Activated naive CD4-positive, alpha-beta T cell treated with anti-CD3 and anti-CD28 coated beads for 36 hours (primary cell): ENCODE results near the gene ARCN1. TPM values are rescaled to one million over a fixed set of nuclear protein-coding genes. Genes with fewer than 3 reads are reported as not detected.

Source experiments
- CTCF ChIA-PET: fragments of 350-600 bp; sonication (Branson Sonifier 250); formaldehyde crosslinking; loops from one replicate; lab custom pipeline; 2021; ENCODE audit warnings: antibody characterized with exemption; lab: Charles Lee
- DNase-seq: peaks from one replicate; pipeline ENCODE4 v3.0.0-alpha.2; 2020
- H3K27ac Mint-ChIP-seq: one replicate; pipeline ENCODE4 v1.8.0; 2021; ENCODE audit warnings: mild to moderate bottlenecking, mixed read lengths
- H3K27me3 Mint-ChIP-seq: one replicate; pipeline ENCODE4 v1.8.0; 2021; ENCODE audit warnings: low read depth, mixed read lengths
- H3K36me3 Mint-ChIP-seq: one replicate; pipeline ENCODE4 v1.8.0; 2021; ENCODE audit warnings: low read depth, mixed read lengths
- H3K4me1 Mint-ChIP-seq: one replicate; pipeline ENCODE4 v1.8.0; 2021; ENCODE audit warnings: low read depth, mixed read lengths
- H3K4me3 Mint-ChIP-seq: one replicate; pipeline ENCODE4 v1.8.0; 2021; ENCODE audit warnings: mild to moderate bottlenecking, moderate library complexity, mixed read lengths
- H3K9me3 Mint-ChIP-seq: one replicate; pipeline ENCODE4 v1.8.0; 2021; ENCODE audit warnings: mixed read lengths
- intact Hi-C: fragments of 100-400 bp; cut with micrococcal nuclease; formaldehyde crosslinking; loops from one replicate; pipeline ENCODE4 v1.15.1; 2023
- total RNA-seq, 2 experiments: library from RNA; stranded (reverse); gene quantifications; one replicate each; pipeline ENCODE4 v1.2.3, GENCODE V29; 2021

ARCN1 gene
- total RNA-seq, 2 experiments from 2014 or later: 159 to 174 TPM

DNA sequence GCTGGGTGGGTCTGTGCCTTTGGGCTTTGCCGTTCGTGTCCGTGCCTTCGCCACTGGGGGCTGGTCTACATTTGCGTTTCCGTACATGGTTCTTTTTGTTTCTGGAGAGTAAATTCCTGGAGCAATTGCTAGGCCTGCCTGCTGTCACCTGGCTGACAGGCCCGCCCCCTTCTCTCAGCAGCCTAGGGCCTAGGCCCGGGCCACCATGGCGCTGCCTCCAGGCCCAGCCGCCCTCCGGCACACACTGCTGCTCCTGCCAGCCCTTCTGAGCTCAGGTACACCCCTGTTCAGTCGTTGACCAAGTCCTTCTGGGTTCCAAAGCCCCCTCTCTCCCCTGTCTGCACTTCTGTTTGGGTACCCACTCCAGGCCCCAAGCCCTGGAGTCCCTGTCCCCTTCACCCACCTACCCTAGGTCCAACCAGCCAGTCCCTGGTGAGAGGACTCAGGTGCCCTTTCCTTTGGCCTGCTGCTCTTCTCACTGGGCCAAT lies 40.6 kb upstream of the ARCN1 start:
- Mint-ChIP-seq H3K9me3 (no peaks in the 10 kb centered on the region), H3K27me3 (no peaks in the 10 kb centered on the region), H3K36me3 (no peaks in the 10 kb centered on the region), H3K27ac (no peak overlapping the region), H3K4me1 (peaks cover 28% of the 10 kb centered on the region), H3K4me3 (peak overlapping the region; percentile 95)
- DNase-seq: no peak
- CTCF ChIA-PET: no interaction called here
- intact Hi-C loops: loop anchor here (1.0 to 2.0 kb wide), 2 partner anchors 130 to 487 kb away; partner anchors contain the start of genes ATP5MG, RPS25 and TRAPPC4

- CTCF ChIA-PET: no interaction called here
- no peak for DNase-seq
- no peaks in the 10 kb centered on the region for H3K36me3 Mint-ChIP-seq
- intact Hi-C loops: no loop called here
- peak overlapping the region; percentile 95 for H3K4me3 Mint-ChIP-seq
- peaks cover 28% of the 10 kb centered on the region for H3K4me1 Mint-ChIP-seq
- H3K27me3 Mint-ChIP-seq: no peaks in the 10 kb centered on the region
- H3K27ac Mint-ChIP-seq: no peak overlapping the region
- H3K9me3 Mint-ChIP-seq: no peaks in the 10 kb centered on the region
Observed at GRCh38 chr11:118532091-118532490, 40.1 kb upstream of the ARCN1 start.

GRCh38 chr11:118532852-118533768 lies 39.1 kb upstream of the ARCN1 start:
- no peaks in the 10 kb centered on the region for H3K36me3 Mint-ChIP-seq
- H3K27me3 Mint-ChIP-seq: no peaks in the 10 kb centered on the region
- no peak for DNase-seq
- H3K4me1 Mint-ChIP-seq: peaks cover 25% of the 10 kb centered on the region
- CTCF ChIA-PET: no interaction called here
- intact Hi-C loops: no loop called here
- H3K9me3 Mint-ChIP-seq: no peaks in the 10 kb centered on the region
- peak overlapping the region; percentile 4 for H3K4me3 Mint-ChIP-seq
- H3K27ac Mint-ChIP-seq: no peak overlapping the region

GRCh38 chr11:118533769-118534729 lies 38.2 kb upstream of the ARCN1 start:
- H3K9me3 Mint-ChIP-seq: no peaks in the 10 kb centered on the region
- H3K36me3 Mint-ChIP-seq: no peaks in the 10 kb centered on the region
- intact Hi-C loops: no loop called here
- CTCF ChIA-PET: no interaction called here
- peaks cover 20% of the 10 kb centered on the region for H3K4me1 Mint-ChIP-seq
- DNase-seq: no peak
- no peak overlapping the region for H3K4me3 Mint-ChIP-seq
- no peak overlapping the region for H3K27ac Mint-ChIP-seq
- H3K27me3 Mint-ChIP-seq: no peaks in the 10 kb centered on the region

GRCh38 chr11:118535261-118535660 lies 36.9 kb upstream of the ARCN1 start:
- peaks cover 2% of the 10 kb centered on the region for H3K36me3 Mint-ChIP-seq
- no peak for DNase-seq
- intact Hi-C loops: no loop called here
- no peak overlapping the region for H3K27ac Mint-ChIP-seq
- no peaks in the 10 kb centered on the region for H3K27me3 Mint-ChIP-seq
- CTCF ChIA-PET: no interaction called here
- H3K9me3 Mint-ChIP-seq: no peaks in the 10 kb centered on the region
- H3K4me3 Mint-ChIP-seq: no peak overlapping the region
- H3K4me1 Mint-ChIP-seq: peaks cover 8% of the 10 kb centered on the region

DNA sequence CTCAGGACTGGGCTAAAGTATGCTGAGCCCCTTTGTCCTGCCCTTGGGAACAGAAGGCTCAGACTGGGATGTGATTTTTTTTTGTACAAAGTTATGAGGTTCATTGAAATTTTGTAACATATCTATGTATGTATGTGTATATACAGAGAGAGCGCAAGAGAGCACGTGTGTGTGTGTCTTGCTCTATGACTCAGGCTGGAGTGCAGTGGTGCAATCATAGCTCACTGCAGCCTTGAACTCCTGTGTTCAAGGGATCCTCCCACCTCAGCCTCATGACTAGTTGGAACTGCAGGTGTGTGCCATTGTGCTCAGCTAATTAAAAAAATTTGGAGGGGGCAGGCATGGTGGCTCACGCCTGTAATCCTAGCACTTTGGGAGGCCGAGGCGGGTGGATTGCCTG lies 35.5 kb upstream of the ARCN1 start:
- CTCF ChIA-PET: interaction anchor here (0.7 kb wide), 1 partner anchor 236 kb away, joined by 3 read pairs; no protein-coding TSS in a partner anchor
- H3K27me3 Mint-ChIP-seq: no peaks in the 10 kb centered on the region
- H3K4me3 Mint-ChIP-seq: no peak overlapping the region
- H3K36me3 Mint-ChIP-seq: peaks cover 3% of the 10 kb centered on the region
- no peak for DNase-seq
- H3K9me3 Mint-ChIP-seq: no peaks in the 10 kb centered on the region
- H3K4me1 Mint-ChIP-seq: peaks cover 3% of the 10 kb centered on the region
- H3K27ac Mint-ChIP-seq: no peak overlapping the region
- intact Hi-C loops: no loop called here

DNA sequence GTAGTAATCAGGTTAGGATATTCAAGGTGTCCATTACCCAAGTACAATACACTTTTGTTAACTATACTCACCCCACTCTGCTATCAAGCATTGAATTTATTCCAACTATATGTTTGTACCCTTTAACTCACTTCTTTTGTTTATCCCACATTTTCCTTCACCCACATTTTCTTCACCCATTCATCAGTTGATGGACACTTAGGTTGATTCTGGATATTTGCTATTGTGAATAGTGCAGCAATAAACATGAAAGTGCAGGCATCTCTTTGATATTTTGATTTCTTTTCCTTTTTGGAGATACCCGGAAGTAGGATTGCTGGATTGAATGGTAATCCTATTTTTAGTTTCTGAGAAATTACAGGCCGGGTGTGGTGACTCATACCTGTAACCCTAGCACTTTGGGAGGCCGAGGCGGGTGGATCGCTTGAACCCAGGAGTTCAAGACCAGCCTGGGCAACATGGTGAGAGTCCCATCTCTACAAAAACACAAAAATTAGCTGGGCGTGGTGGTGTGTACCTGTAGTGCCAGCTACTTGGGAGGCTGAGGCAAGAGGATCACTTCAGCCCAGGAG lies 34.7 kb upstream of the ARCN1 start:
- H3K27me3 Mint-ChIP-seq: no peaks in the 10 kb centered on the region
- peaks cover 3% of the 10 kb centered on the region for H3K36me3 Mint-ChIP-seq
- H3K9me3 Mint-ChIP-seq: no peaks in the 10 kb centered on the region
- intact Hi-C loops: no loop called here
- H3K27ac Mint-ChIP-seq: no peak overlapping the region
- no peak overlapping the region for H3K4me3 Mint-ChIP-seq
- DNase-seq: no peak
- no peaks in the 10 kb centered on the region for H3K4me1 Mint-ChIP-seq
- CTCF ChIA-PET: no interaction called here

DNA sequence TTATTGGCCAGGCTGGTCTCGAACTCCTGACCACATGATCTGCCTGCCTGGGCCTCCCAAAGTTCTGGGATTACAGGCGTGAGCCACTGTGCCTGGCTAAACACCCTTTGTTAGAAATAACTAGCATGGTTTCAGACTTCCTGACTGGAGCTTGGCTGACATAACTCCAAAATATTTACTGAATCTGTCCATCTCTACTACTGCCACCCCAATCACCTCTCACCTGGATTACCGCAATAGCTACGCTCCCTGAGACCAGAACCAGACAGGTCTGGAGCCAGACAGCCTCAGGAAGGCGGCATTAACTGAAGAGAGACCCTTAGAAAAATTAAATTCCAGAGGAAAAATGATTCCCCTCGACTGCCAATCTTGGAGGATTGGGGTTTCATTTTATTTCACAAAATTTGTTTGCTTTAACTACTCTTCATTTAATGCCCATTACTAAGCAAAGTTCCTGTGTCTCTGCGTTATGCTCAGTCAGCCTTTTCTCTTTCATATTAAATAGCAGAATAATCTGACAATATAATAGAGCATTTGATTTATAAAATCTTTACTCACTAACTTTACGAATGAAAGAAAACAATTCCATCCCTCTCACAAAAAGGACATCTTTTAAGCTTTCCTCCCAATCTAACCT lies 28.1 kb upstream of the ARCN1 start:
- DNase-seq: no peak
- CTCF ChIA-PET: interaction anchor here (0.7 kb wide), 1 partner anchor 26 kb away, joined by 3 read pairs; no protein-coding TSS in a partner anchor
- Mint-ChIP-seq H3K36me3 (peaks cover 4% of the 10 kb centered on the region), H3K4me3 (no peak overlapping the region), H3K27me3 (no peaks in the 10 kb centered on the region), H3K4me1 (no peaks in the 10 kb centered on the region), H3K27ac (no peak overlapping the region), H3K9me3 (no peaks in the 10 kb centered on the region)
- intact Hi-C loops: no loop called here

- Mint-ChIP-seq H3K36me3 (peaks cover 4% of the 10 kb centered on the region), H3K4me1 (no peaks in the 10 kb centered on the region), H3K4me3 (no peak overlapping the region), H3K27me3 (no peaks in the 10 kb centered on the region), H3K9me3 (no peaks in the 10 kb centered on the region), H3K27ac (no peak overlapping the region)
- no peak for DNase-seq
- intact Hi-C loops: no loop called here
- CTCF ChIA-PET: no interaction called here
Observed at GRCh38 chr11:118544647-118545010, 27.6 kb upstream of the ARCN1 start.

DNA sequence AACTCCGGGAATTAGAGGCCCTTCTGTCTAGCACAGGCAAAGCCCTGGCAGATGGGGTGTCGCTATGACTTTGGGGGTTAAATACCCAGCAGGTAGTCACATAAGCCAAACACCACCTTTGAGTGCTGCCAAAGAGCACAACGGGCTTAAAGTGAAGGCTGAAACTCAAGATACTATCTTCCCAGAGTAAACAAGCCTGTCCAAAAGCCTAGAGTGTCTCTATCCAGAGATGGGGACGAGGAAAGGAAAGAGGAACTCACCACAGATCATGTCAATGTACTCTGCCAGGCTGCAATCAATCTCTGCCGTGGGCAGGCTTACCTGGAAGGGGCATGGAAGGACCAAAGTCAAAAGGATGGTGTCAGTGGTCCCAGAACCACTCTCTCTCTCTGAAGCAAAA lies 26.7 kb upstream of the ARCN1 start:
- no peak for DNase-seq
- no peak overlapping the region for H3K27ac Mint-ChIP-seq
- H3K36me3 Mint-ChIP-seq: peaks cover 1% of the 10 kb centered on the region
- CTCF ChIA-PET: no interaction called here
- no peaks in the 10 kb centered on the region for H3K4me1 Mint-ChIP-seq
- no peak overlapping the region for H3K4me3 Mint-ChIP-seq
- intact Hi-C loops: no loop called here
- no peaks in the 10 kb centered on the region for H3K9me3 Mint-ChIP-seq
- H3K27me3 Mint-ChIP-seq: no peaks in the 10 kb centered on the region

DNA sequence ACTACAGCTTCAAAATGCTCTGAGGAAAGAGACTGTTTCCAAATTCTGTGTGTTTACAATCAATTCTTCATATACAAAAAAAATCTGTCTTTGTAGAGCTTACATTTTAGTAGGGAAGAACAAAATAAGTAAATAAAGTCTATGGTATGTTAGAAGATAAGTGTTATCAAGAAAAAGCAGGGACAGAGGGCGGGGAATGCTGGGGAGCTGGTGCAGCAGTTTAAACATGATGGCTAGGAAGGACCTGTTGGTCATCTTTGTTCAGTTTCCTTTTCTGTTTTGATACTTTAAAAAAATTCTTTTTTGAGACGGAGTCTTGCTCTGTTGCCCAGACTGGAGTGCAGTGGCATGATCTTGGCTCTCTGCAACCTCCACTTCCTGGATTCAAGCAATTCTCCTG lies 25.1 kb upstream of the ARCN1 start:
- CTCF ChIA-PET: interaction anchor here (0.7 kb wide), 1 partner anchor 10 kb away, joined by 3 read pairs; no protein-coding TSS in a partner anchor
- Mint-ChIP-seq H3K27me3 (no peaks in the 10 kb centered on the region), H3K9me3 (no peaks in the 10 kb centered on the region), H3K4me3 (no peak overlapping the region), H3K4me1 (no peaks in the 10 kb centered on the region), H3K27ac (no peak overlapping the region), H3K36me3 (peaks cover 4% of the 10 kb centered on the region)
- intact Hi-C loops: no loop called here
- no peak for DNase-seq
